Right lobe of liver (tissue), 6 donors: ENCODE measurements around the gene DYNLRB1. TPM values are rescaled to one million over a fixed set of nuclear protein-coding genes. Genes with fewer than 3 reads are reported as not detected.

Experiments used
- ATAC-seq, 4 donors: fragments of 200-7000 bp; cut with Tn5 transposase; one replicate each; pipeline ENCODE4 v1.9.1; 2020; ENCODE audit warnings: mild to moderate bottlenecking in 4 of 4, moderate library complexity in 4 of 4
- DNase-seq, 3 donors: peaks; one replicate each; pipeline ENCODE4 v3.0.0-alpha.2; 2020
- H3K27ac ChIP-seq, 3 donors: fragments of 200-600 bp; one replicate each; pipeline ENCODE4 v1.8.0; 2022
- H3K27me3 ChIP-seq, 2 donors: fragments of 200-600 bp; one replicate each; pipeline ENCODE4 v1.8.0; 2022
- H3K36me3 ChIP-seq, 4 donors: fragments of 200-600 bp; sonication (generic) in 1 of 4; one replicate each; pipeline versions ENCODE4 v1.5.1 to v1.8.0; 2017 to 2022; ENCODE audit warnings: control low read depth in 1 of 4
- H3K4me1 ChIP-seq, 4 donors: fragments of 200-600 bp; sonication (generic) in 1 of 4; one replicate each; pipeline versions ENCODE4 v1.5.1 to v1.8.0; 2017 to 2022; ENCODE audit warnings: control low read depth in 1 of 4
- H3K4me3 ChIP-seq, 3 donors: fragments of 200-600 bp; one replicate each; pipeline ENCODE4 v1.8.0; 2022
- H3K9me3 ChIP-seq, 4 donors: fragments of 200-600 bp; sonication (generic) in 1 of 4; one replicate each; pipeline versions ENCODE4 v1.5.1 to v1.8.0; 2017 to 2022; ENCODE audit warnings: control low read depth in 1 of 4
- CTCF ChIP-seq, 4 donors: fragments of 200-600 bp in 3 of 4; fragments of 450-650 bp in 1 of 4; IDR thresholded peaks; one replicate each; pipeline versions ENCODE4 v1.5.1 to v1.8.0; 2016 to 2022; ENCODE audit warnings: antibody characterized with exemption in 4 of 4, mild to moderate bottlenecking in 2 of 4
- POLR2A ChIP-seq: fragments of 450-650 bp; IDR thresholded peaks from one replicate; pipeline ENCODE4 v1.6.1; 2017; ENCODE audit warnings: antibody characterized with exemption, mild to moderate bottlenecking
- WGBS: methylation state at CpG from one replicate; pipeline ENCODE4 v1.1.6; 2018; ENCODE audit warnings: low coverage, low lambda C conversion rate; ENCODE audit not compliant: insufficient coverage; ENCODE audit errors: missing lambda C conversion rate; 5-methylcytosine and 5-hydroxymethylcytosine counted together
- intact Hi-C, 2 donors: fragments of 100-400 bp; cut with DNase I; formaldehyde crosslinking; loops; one replicate each; pipeline versions ENCODE4 v1.11.2 to v1.14.1; 2022
- total RNA-seq, 6 experiments: library from RNA; depleted of rRNA in 2 of 6; stranded (reverse); fragments of >200 nt in 2 of 6; fragmentation: NEBNext Ultra II Directional in 3 of 6; extraction: Animal tissue kit (Norgen Biotek cat#: 25700) in 3 of 6; gene quantifications; one replicate each; pipeline versions ENCODE4 v1.1.0 to v1.2.4, GENCODE V29; 2016 to 2023
- donor health status: DM: no; HTN: yes; CAD: no.
- donor health status: DM: no; HTN: no; CAD: no.
- donor health status: DM: no; HTN: no; CAD: no.
- donor health status: DM: no; HTN: yes; CAD: no.
- donor health status: DM: no; HTN: yes; CAD: no.

DYNLRB1 gene
- total RNA-seq, 6 experiments from 2014 or later = 34.8 to 84.3 (median 42.7) TPM

DNA sequence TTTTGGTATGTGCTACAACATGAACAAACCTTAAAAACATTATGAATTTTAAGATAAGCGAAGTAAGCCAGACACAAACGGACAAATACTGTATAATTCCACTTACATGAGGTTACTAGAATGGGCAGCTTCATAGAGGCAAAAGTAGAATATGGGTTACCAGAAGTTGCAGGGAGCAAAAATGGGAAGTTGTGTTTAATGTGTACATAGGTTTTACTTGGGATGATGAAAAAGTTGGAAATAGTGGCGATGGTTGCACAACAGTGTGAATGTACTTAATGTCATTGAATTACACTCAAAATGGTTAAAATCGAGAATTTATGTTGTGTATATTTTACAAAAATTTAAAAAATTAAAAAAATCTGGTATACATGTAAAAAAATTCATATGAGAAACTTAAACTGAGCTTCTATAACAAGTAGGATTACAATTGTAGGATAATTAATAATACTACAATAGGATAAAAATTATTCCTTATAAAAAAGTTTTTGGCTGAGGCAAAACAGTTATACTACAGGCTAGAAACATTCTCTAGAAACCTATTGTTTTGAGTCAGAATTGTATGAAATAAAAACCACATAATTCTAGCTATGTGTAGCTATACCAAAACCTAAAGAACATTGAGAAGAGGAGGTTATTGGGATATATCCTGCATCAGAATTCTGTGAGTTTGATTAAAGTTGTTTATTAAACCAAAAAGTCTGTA lies 24.8 kb upstream of the DYNLRB1 start:
- DNase-seq = no peak
- intact Hi-C loops = no loop called here
- Histone ChIP-seq H3K4me1 (no peaks in the 10 kb centered on the region), H3K27me3 (no peaks in the 10 kb centered on the region), H3K27ac (no peak overlapping the region), H3K4me3 (no peak overlapping the region), H3K9me3 (no peaks in the 10 kb centered on the region), H3K36me3 (peaks cover 5 to 88% (median 37%) of the 10 kb centered on the region in 4 donors)
- 90% methylated on average over 4 of the region's 4 CpGs for WGBS
- no peak for TF ChIP-seq POLR2A
- no peak for TF ChIP-seq CTCF (IDR thresholded peaks at IDR 0.05)
- ATAC-seq = no peak

- intact Hi-C loops = no loop called here
- no peak for ATAC-seq
- no peak for DNase-seq
- WGBS = 88% methylated on average over 1 of the region's 4 CpGs
- Histone ChIP-seq H3K27ac (no peak overlapping the region), H3K4me3 (no peak overlapping the region), H3K27me3 (no peaks in the 10 kb centered on the region), H3K4me1 (no peaks in the 10 kb centered on the region), H3K9me3 (no peaks in the 10 kb centered on the region), H3K36me3 (peaks cover 5 to 83% (median 41%) of the 10 kb centered on the region in 4 donors)
- no peak for TF ChIP-seq CTCF (IDR thresholded peaks at IDR 0.05)
- TF ChIP-seq POLR2A = no peak
Observed at GRCh38 chr20:34491932-34492509, 24.2 kb upstream of the DYNLRB1 start.

DNA sequence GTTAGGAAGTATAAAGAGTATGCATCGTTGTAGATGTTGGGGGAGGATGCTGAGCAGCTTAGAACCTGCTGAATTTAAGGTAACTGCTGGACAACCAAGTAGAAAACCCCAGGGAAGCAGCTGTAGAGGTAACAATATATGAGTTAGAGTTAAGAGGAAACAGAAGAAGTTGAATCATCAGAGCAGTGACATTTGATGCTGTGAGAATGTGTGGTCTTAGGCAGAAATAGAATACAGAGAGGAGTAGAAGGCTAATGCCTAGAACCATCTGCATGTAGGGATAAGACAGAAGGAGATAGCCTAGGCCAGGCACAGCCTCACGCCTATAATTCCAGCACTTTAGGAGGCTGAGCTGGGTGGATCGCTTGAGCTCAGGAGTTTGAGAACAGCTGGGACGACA lies 22.6 kb upstream of the DYNLRB1 start:
- H3K9me3 ChIP-seq = no peaks in the 10 kb centered on the region
- H3K4me1 ChIP-seq = no peaks in the 10 kb centered on the region
- H3K27me3 ChIP-seq = no peaks in the 10 kb centered on the region
- peaks cover 5 to 66% (median 36%) of the 10 kb centered on the region in 4 donors for H3K36me3 ChIP-seq
- ATAC-seq (no peak), DNase-seq (no peak)
- TF ChIP-seq CTCF (IDR thresholded peaks at IDR 0.05) (no peak), POLR2A (no peak)
- intact Hi-C loops = no loop called here
- H3K27ac ChIP-seq = no peak overlapping the region
- no peak overlapping the region for H3K4me3 ChIP-seq
- 91% methylated on average over 4 of the region's 4 CpGs for WGBS

- WGBS = 48% methylated on average over 7 of the region's 7 CpGs
Observed at GRCh38 chr20:34495307-34495706, 20.9 kb upstream of the DYNLRB1 start.

More at GRCh38 chr20:34495307-34495706, 20.9 kb upstream of the DYNLRB1 start:
- no peak for TF ChIP-seq CTCF (IDR thresholded peaks at IDR 0.05)
- no peak for TF ChIP-seq POLR2A
- no peaks in the 10 kb centered on the region for H3K27me3 ChIP-seq
- intact Hi-C loops = no loop called here
- no peaks in the 10 kb centered on the region for H3K4me1 ChIP-seq
- no peaks in the 10 kb centered on the region for H3K9me3 ChIP-seq
- no peak overlapping the region for H3K27ac ChIP-seq
- ATAC-seq (peak; percentile 53 to 86 (median 74)), DNase-seq (no peak)
- peaks cover 1 to 54% (median 26%) of the 10 kb centered on the region in 4 donors for H3K36me3 ChIP-seq
- no peak overlapping the region for H3K4me3 ChIP-seq
